Measurements from ENCODE around the gene NTNG1. TPM values are rescaled to one million over a fixed set of nuclear protein-coding genes. Genes with fewer than 3 reads are reported as not detected.

Gene NTNG1
- total and polyA plus RNA-seq, 11 donors = 4.6 TPM; not detected in 10

DNA sequence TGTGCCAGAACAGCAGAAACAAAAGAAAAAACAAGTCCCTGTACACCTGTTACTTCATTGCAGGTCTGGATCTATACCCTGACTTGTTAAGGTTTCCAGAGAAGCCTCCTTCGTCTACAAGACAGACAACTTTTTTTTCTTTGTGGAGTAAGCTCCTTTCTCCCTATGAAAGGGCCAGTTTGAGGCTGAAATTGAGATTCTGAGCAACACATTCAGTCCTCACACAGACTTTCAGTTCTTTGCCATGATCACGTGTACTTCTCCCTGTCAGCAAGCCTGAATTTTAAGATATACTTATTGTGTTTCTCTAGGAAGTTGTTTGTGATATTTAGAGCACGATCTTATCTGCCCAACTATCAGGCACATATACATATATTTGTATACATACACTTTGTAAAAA lies 374.0 kb downstream of the NTNG1 start:
- no peak overlapping the region for H3K4me3 ChIP-seq
- intact Hi-C loops (cut with DNase I) = no loop called here
- ATAC-seq = no peak
- no peak overlapping the region for H3K27ac ChIP-seq
- no peaks in the 10 kb centered on the region for H3K4me1 ChIP-seq
- peaks cover 0 to 3% (median 0%) of the 10 kb centered on the region in 9 donors for H3K27me3 ChIP-seq
- H3K9me3 ChIP-seq = peaks cover 0 to 2% (median 0%) of the 10 kb centered on the region in 12 donors
- no peak for TF ChIP-seq POLR2A (IDR thresholded peaks at IDR 0.05)
- TF ChIP-seq, protein P1, sequence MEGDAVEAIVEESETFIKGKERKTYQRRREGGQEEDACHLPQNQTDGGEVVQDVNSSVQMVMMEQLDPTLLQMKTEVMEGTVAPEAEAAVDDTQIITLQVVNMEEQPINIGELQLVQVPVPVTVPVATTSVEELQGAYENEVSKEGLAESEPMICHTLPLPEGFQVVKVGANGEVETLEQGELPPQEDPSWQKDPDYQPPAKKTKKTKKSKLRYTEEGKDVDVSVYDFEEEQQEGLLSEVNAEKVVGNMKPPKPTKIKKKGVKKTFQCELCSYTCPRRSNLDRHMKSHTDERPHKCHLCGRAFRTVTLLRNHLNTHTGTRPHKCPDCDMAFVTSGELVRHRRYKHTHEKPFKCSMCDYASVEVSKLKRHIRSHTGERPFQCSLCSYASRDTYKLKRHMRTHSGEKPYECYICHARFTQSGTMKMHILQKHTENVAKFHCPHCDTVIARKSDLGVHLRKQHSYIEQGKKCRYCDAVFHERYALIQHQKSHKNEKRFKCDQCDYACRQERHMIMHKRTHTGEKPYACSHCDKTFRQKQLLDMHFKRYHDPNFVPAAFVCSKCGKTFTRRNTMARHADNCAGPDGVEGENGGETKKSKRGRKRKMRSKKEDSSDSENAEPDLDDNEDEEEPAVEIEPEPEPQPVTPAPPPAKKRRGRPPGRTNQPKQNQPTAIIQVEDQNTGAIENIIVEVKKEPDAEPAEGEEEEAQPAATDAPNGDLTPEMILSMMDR (IDR thresholded peaks at IDR 0.05) = no peak
- WGBS, 4 donors = 62 to 74% (median 67%) methylated on average over 3 of the region's 3 CpGs
- no peaks in the 10 kb centered on the region for H3K36me3 ChIP-seq
- DNase-seq = no peak

DNA sequence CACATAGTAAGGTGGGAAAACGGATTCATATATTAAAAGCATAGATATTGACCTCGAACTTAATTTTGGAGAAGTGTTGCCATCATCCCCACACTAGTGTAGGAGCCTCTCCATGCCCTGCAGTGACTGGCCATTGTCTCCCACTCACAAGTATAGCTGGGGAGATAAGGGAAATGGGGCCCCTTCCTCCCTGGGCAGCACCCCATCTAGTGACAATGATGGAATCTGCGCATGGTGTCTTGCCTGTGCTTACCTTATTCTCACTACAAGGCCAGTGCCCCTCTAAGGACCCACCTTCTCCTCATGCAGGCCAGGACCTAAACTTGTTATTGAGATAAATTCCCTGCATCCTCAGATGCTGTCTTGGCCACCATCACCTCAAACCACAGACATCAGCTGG lies 374.9 kb downstream of the NTNG1 start:
- no peak for ATAC-seq
- intact Hi-C loops (cut with DNase I) = no loop called here
- WGBS, 4 donors = 76 to 88% (median 80%) methylated on average over 3 of the region's 3 CpGs
- no peak for TF ChIP-seq POLR2A (IDR thresholded peaks at IDR 0.05)
- TF ChIP-seq, protein P1 (IDR thresholded peaks at IDR 0.05) = no peak
- DNase-seq = no peak
- Histone ChIP-seq H3K36me3 (no peaks in the 10 kb centered on the region), H3K27me3 (peaks cover 0 to 3% (median 0%) of the 10 kb centered on the region in 9 donors), H3K4me1 (no peaks in the 10 kb centered on the region), H3K27ac (no peak overlapping the region), H3K9me3 (no peaks in the 10 kb centered on the region), H3K4me3 (no peak overlapping the region)

- no peaks in the 10 kb centered on the region for H3K27me3 ChIP-seq
Observed at GRCh38 chr1:107523061-107523460, 382.2 kb downstream of the NTNG1 start.

DNA sequence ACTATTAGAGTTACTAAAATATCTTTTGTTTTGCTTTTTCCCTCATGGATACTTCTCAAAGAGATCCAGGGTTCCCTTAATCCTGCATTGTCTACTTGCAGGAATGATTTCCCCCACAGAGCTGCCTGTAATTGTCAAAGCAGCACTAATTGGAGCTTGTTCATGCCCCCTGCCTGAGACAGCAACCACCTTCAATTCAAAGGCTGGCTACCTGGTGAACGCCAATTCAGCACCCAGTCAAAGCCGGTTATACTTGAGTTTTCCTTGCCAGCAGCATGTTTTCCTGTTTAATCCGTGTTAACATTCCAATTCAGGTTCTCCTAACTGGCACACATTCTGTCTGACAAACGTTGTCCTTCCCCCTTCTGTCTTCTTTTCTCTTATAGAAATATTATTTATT lies 382.9 kb downstream of the NTNG1 start:
- WGBS, 4 donors = 49 to 57% (median 52%) methylated on average over 4 of the region's 4 CpGs

More at GRCh38 chr1:107523061-107523460, 382.2 kb downstream of the NTNG1 start:
- intact Hi-C loops (cut with DNase I) = loop anchor here in 1 of 10 donors (10.0 kb wide), 1 partner anchor 248 kb away; no protein-coding TSS in a partner anchor
- 52 to 72% (median 61%) methylated on average over 4 of the region's 4 CpGs for WGBS, 4 donors
- no peak for DNase-seq
- ATAC-seq = no peak
- H3K4me1 ChIP-seq = no peaks in the 10 kb centered on the region
- no peak overlapping the region for H3K27ac ChIP-seq
- H3K36me3 ChIP-seq = no peaks in the 10 kb centered on the region
- no peaks in the 10 kb centered on the region for H3K9me3 ChIP-seq
- H3K4me3 ChIP-seq = no peak overlapping the region
- no peak for TF ChIP-seq POLR2A (IDR thresholded peaks at IDR 0.05)
- TF ChIP-seq, protein P1 (IDR thresholded peaks at IDR 0.05) = no peak

More for the DNA sequence above, 382.9 kb downstream of the NTNG1 start:
- intact Hi-C loops (cut with DNase I) = loop anchor here in 1 of 10 donors (10.0 kb wide), 1 partner anchor 249 kb away; no protein-coding TSS in a partner anchor
- no peak overlapping the region for H3K27ac ChIP-seq
- no peaks in the 10 kb centered on the region for H3K4me1 ChIP-seq
- H3K27me3 ChIP-seq = no peaks in the 10 kb centered on the region
- DNase-seq = no peak
- no peak for TF ChIP-seq POLR2A (IDR thresholded peaks at IDR 0.05)
- TF ChIP-seq, protein P1 (IDR thresholded peaks at IDR 0.05) = no peak
- no peak overlapping the region for H3K4me3 ChIP-seq
- no peak for ATAC-seq
- no peaks in the 10 kb centered on the region for H3K36me3 ChIP-seq
- no peaks in the 10 kb centered on the region for H3K9me3 ChIP-seq
